ENCODE data around the gene CCDC134. TPM values are rescaled to one million over a fixed set of nuclear protein-coding genes. Genes with fewer than 3 reads are reported as not detected.

Gene CCDC134
- polyA plus RNA-seq, 1 donor (not counting 4 experiments of a cell fraction or from before 2014, with no cell fraction given): 4.1 TPM

GRCh38 chr22:41813726-41814410 lies 13.4 kb downstream of the CCDC134 start:
- Histone ChIP-seq H3K27ac (ENCODE audit: control insufficient read depth, insufficient read depth, low read length) (no peak overlapping the region), H3K4me1 (ENCODE audit: control insufficient read depth, extremely low read depth, insufficient read depth, low read length) (no peaks in the 10 kb centered on the region), H3K4me2 (ENCODE audit: control insufficient read depth, extremely low read depth, insufficient read depth, low read depth, low read length) (no peak overlapping the region), H4K20me1 (ENCODE audit: control insufficient read depth, extremely low read depth, insufficient read depth, low read length) (no peaks in the 10 kb centered on the region), H3K9ac (ENCODE audit: control insufficient read depth, extremely low read depth, insufficient read depth, low read length) (no peak overlapping the region), H3K4me3 (ENCODE audit: control insufficient read depth in 2 of 3, extremely low read depth in 1 of 3, insufficient read depth in 2 of 3, low read depth in 1 of 3, low read length in 3 of 3) (no peak overlapping the region), H3K27me3 (ENCODE audit: control insufficient read depth, extremely low read depth, insufficient read depth, low read length) (no peaks in the 10 kb centered on the region), H3K9me1 (ENCODE audit: control insufficient read depth, extremely low read depth, insufficient read depth, low read length) (peaks cover 3% of the 10 kb centered on the region), H3K36me3 (ENCODE audit: control insufficient read depth in 2 of 2, extremely low read depth in 1 of 2, insufficient read depth in 2 of 2, low read length in 2 of 2) (peaks cover 7 to 12% of the 10 kb centered on the region in 2 experiments), H2AFZ (ENCODE audit: control insufficient read depth, low read length) (no peak overlapping the region), H3K9me3 (ENCODE audit: control insufficient read depth, low read depth, low read length) (no peaks in the 10 kb centered on the region), H3K79me2 (ENCODE audit: control insufficient read depth, insufficient read depth, low read length) (no peaks in the 10 kb centered on the region)
- TF ChIP-seq CTCF (optimal IDR thresholded peaks at IDR 0.05 in 1 of 3, IDR thresholded peaks at IDR 0.05 in 1 of 3, conservative IDR thresholded peaks at IDR 0.05 in 1 of 3; ENCODE audit: extremely low read depth in 1 of 3, insufficient read depth in 2 of 3, low read length in 3 of 3) (no peak), EZH2 (IDR thresholded peaks at IDR 0.05; ENCODE audit: low read length) (no peak)
- FAIRE-seq (no peak), DNase-seq (ENCODE audit: low read depth, low spot score) (no peak)
- dilution Hi-C loops (cut with MboI; ENCODE audit: extremely low pct_ligation_motif_present, low sequenced_read_pairs): no loop called here

DNA sequence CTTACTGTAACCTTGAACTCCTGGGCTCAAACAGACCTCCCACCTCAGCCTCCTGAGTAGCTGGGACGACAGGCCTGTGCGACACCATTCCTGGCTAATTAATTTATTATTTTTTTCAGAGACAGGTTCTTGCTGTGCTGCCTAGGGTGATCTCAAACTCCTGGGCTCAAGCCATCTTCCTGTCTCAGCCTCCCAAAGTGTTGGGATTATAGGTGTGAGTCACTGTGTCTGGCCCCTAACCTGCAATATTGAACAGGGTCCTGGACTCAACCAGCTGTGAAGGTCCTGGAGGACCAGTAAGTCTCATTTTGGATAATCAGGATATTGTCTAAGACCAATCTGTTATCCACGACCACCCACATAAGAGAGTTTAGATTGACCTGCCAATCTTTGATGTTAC lies 15.2 kb downstream of the CCDC134 start:
- DNase-seq (ENCODE audit: low read depth, low spot score): no peak
- H4K20me1 ChIP-seq (ENCODE audit: control insufficient read depth, extremely low read depth, insufficient read depth, low read length): no peaks in the 10 kb centered on the region
- H3K9ac ChIP-seq (ENCODE audit: control insufficient read depth, extremely low read depth, insufficient read depth, low read length): no peak overlapping the region
- H3K9me1 ChIP-seq (ENCODE audit: control insufficient read depth, extremely low read depth, insufficient read depth, low read length): no peaks in the 10 kb centered on the region
- H3K27me3 ChIP-seq (ENCODE audit: control insufficient read depth, extremely low read depth, insufficient read depth, low read length): no peaks in the 10 kb centered on the region
- no peaks in the 10 kb centered on the region for H3K79me2 ChIP-seq (ENCODE audit: control insufficient read depth, insufficient read depth, low read length)
- no peak for FAIRE-seq
- H3K36me3 ChIP-seq (ENCODE audit: control insufficient read depth in 2 of 2, extremely low read depth in 1 of 2, insufficient read depth in 2 of 2, low read length in 2 of 2): peaks cover 5 to 7% of the 10 kb centered on the region in 2 experiments
- H3K4me2 ChIP-seq (ENCODE audit: control insufficient read depth, extremely low read depth, insufficient read depth, low read depth, low read length): no peak overlapping the region
- H2AFZ ChIP-seq (ENCODE audit: control insufficient read depth, low read length): no peak overlapping the region
- H3K4me1 ChIP-seq (ENCODE audit: control insufficient read depth, extremely low read depth, insufficient read depth, low read length): no peaks in the 10 kb centered on the region
- H3K4me3 ChIP-seq (ENCODE audit: control insufficient read depth in 2 of 3, extremely low read depth in 1 of 3, insufficient read depth in 2 of 3, low read depth in 1 of 3, low read length in 3 of 3): no peak overlapping the region
- H3K27ac ChIP-seq (ENCODE audit: control insufficient read depth, insufficient read depth, low read length): no peak overlapping the region
- TF ChIP-seq EZH2 (IDR thresholded peaks at IDR 0.05; ENCODE audit: low read length) (no peak), CTCF (optimal IDR thresholded peaks at IDR 0.05 in 1 of 3, IDR thresholded peaks at IDR 0.05 in 1 of 3, conservative IDR thresholded peaks at IDR 0.05 in 1 of 3; ENCODE audit: extremely low read depth in 1 of 3, insufficient read depth in 2 of 3, low read length in 3 of 3) (no peak)
- dilution Hi-C loops (cut with MboI; ENCODE audit: extremely low pct_ligation_motif_present, low sequenced_read_pairs): no loop called here
- H3K9me3 ChIP-seq (ENCODE audit: control insufficient read depth, low read depth, low read length): no peaks in the 10 kb centered on the region

Measured in keratinocyte (primary cell).